GM10266 (cell line): ENCODE results near the gene CEP112.

Source experiments
- DNase-seq: peaks from one replicate; pipeline ENCODE4 v3.0.0; 2012; ENCODE audit errors: extremely low spot score
- CTCF ChIP-seq: IDR thresholded peaks from 2 replicates; pipeline ENCODE4 v1.5.1; 2012; ENCODE audit warnings: mild to moderate bottlenecking, low read depth; ENCODE audit not compliant: control insufficient read depth, insufficient read depth; ENCODE audit errors: missing control alignments

Gene CEP112

GRCh38 chr17:65930140-65930730, 261.7 kb downstream of the CEP112 start:
- no peak for DNase-seq
- TF ChIP-seq CTCF, result no peak

- DNase-seq, result no peak
- no peak for TF ChIP-seq CTCF
Observed at GRCh38 chr17:65926599-65926998, 265.3 kb downstream of the CEP112 start.

GRCh38 chr17:65925606-65926307, 266.2 kb downstream of the CEP112 start:
- no peak for TF ChIP-seq CTCF
- DNase-seq, result no peak

- TF ChIP-seq CTCF, result no peak
- no peak for DNase-seq
Observed at GRCh38 chr17:65920996-65921395, 270.9 kb downstream of the CEP112 start.

GRCh38 chr17:65918916-65919315, 273.0 kb downstream of the CEP112 start:
- DNase-seq, result no peak
- TF ChIP-seq CTCF, result no peak

- no peak for TF ChIP-seq CTCF
Observed at GRCh38 chr17:65918500-65918899, 273.4 kb downstream of the CEP112 start.

GRCh38 chr17:65917560-65917959, 274.4 kb downstream of the CEP112 start:
- no peak for TF ChIP-seq CTCF

More at GRCh38 chr17:65918500-65918899, 273.4 kb downstream of the CEP112 start:
- DNase-seq, result no peak

More at GRCh38 chr17:65917560-65917959, 274.4 kb downstream of the CEP112 start:
- no peak for DNase-seq
